VCaP (cell line): ENCODE measurements around the gene TTC24.
"Not testable (repeated sequence)": the region's sequence is repeated elsewhere in the genome, so short reads cannot be mapped to it uniquely, and the experiment has no call there.

Experiments
- H3K27ac ChIP-seq: fragments of 450-650 bp; 2 replicates; pipeline ENCODE4 v1.5.1; 2017
- TF ChIP-seq, protein P1 (sequence below): fragments of 450-650 bp; conservative IDR thresholded peaks from 2 replicates; pipeline ENCODE4 v1.5.1; 2017; ENCODE audit warnings: mild to moderate bottlenecking, moderate library complexity

TTC24 gene

DNA sequence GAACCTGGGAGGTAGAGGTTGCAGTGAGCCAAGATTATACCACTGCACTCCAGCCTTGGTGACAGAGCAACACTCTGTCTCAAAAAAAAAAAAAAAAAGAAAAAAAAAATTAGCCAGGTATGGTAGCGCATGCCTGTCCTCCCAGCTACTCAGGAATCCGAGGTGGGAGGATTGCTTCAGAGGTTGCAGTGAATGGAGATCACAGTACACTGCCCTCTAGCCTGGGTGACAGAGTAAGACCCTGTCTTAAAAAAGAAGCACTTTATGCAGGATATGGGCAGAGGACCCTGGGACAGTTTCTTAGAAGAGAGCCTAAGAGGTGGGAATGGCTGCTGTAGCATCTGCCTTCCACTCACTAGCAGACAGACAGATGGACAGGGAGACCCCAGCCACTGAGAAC is 30.1 kb upstream of the TTC24 start:
- no peak overlapping the region for H3K27ac ChIP-seq

DNA sequence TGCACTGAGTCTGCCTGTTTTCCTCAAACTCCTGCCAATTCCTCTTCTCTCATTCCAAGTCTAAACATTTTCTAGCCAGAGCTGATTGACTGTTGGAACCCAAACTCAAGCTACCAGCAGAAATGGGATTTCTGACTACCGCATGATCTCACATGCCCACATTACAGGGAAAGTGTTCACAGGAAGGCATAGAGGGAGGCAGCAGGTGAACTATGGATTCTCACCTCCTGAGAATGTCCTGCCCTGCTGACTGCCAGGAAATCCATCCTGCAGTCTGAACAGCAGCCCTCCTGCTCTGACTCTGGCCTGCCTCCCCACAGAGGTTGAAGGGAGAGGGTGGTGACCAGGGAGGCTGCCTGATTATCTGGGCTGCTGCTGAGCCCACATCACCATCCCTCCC is 29.7 kb upstream of the TTC24 start:
- TF ChIP-seq, protein P1, sequence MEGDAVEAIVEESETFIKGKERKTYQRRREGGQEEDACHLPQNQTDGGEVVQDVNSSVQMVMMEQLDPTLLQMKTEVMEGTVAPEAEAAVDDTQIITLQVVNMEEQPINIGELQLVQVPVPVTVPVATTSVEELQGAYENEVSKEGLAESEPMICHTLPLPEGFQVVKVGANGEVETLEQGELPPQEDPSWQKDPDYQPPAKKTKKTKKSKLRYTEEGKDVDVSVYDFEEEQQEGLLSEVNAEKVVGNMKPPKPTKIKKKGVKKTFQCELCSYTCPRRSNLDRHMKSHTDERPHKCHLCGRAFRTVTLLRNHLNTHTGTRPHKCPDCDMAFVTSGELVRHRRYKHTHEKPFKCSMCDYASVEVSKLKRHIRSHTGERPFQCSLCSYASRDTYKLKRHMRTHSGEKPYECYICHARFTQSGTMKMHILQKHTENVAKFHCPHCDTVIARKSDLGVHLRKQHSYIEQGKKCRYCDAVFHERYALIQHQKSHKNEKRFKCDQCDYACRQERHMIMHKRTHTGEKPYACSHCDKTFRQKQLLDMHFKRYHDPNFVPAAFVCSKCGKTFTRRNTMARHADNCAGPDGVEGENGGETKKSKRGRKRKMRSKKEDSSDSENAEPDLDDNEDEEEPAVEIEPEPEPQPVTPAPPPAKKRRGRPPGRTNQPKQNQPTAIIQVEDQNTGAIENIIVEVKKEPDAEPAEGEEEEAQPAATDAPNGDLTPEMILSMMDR = no peak

More for the DNA sequence above, 30.1 kb upstream of the TTC24 start:
- TF ChIP-seq, protein P1 = no peak

DNA sequence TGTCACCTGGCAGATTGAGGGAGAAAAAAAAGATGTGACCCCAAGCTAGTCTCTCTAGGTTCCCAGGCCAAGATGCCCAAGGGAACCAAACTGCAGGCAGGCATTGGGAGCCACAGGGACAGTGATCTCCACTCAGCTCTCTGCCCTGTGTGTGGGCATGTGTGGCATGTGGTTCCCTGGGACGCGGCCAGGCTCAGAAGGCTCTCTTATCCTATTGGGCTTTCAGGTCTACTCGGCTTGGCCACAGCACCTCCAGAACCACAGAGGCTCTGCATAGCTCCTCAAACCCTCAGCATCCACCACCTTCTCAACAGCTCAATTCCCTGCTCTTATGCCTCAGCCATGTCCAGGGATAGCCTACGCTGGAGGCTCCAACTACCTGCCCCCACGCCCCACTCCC is 29.2 kb upstream of the TTC24 start:
- H3K27ac ChIP-seq = no peak overlapping the region
- TF ChIP-seq, protein P1 = no peak

More for the DNA sequence above, 29.7 kb upstream of the TTC24 start:
- H3K27ac ChIP-seq = no peak overlapping the region

DNA sequence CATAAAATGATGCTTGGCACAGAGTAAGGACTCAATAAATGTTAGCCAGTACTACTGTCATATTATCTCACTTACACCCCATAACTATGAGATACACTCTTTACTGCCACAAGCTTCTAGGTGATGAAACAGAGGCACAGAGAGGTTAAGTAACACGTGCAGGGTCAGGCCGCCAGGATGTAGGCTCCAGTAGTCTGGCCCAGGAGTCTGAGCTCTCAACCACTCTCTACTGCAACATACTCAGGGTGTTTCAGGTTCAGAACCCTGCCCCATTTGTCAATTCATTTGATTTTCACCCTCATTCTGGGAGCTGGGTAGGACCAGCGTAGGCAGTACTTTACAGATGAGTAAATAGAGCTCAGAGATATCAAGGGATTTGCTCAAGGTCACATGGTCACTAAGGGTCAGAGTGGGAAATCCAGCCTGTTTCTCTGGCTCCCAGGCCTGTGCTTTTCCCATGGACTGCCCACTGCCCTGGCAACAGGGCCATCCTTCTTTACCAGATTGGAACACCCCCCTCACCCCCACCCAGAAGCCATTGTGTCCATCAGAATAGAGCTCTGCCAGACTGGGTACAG is 28.4 kb upstream of the TTC24 start:
- TF ChIP-seq, protein P1 = no peak
- H3K27ac ChIP-seq = no peak overlapping the region

DNA sequence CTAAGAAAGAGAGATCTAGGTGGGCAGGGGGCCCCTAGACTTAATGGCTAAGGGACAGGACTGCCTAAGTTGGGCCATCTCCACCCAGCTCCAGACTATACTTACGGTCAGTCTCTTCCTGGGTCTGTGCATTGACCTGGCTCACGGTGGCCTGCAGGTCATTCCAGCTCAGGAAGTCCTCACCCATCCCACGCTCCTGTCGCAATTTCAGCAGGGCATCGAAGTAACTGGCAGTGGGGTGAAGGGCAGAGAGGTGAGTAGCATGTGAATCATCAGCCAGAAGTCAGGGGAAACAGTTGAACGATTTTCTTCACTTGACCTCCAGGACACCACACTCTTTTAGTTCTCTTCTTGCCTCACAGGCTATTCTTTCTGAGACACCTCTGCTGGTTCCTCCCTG is 27.7 kb upstream of the TTC24 start:
- TF ChIP-seq, protein P1 = no peak
- H3K27ac ChIP-seq = no peak overlapping the region

DNA sequence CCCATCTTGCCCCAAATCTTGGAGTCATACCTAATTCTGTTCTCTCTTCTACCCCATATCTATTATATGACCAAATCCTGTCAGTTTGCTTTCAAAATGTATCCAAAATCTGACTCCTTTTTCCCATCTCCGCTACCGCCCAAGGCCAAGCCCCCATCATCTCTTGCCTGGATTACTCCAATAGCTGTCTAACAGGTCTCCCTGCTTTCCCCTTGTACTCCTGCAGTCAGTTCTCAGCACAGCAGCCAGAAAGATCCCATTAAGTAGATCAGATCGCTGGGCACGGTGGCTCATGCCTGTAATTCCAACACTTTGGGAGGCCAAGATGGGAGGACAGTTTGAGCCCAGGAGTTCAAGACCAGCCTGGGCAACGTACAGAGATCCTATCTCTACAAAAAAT is 27.0 kb upstream of the TTC24 start:
- TF ChIP-seq, protein P1 = no peak

DNA sequence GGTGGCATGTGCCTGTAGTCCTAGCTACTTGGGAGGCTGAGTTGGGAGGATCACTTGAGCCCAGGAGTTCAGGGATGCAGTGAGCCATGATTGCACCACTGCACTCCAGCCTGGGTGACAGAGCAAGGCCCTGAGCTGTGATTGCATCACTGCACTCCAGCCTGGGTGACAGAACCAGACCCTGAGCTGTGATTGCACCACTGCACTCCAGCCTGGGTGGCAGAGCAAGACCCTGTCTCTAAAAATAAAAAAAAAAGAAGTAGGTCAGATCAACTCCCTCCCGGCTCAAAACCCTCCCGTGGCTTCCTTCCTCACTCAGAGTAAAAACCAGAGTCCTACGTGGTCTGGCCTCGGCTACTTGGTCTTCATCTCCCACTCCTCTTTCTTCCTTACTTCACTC is 26.6 kb upstream of the TTC24 start:
- H3K27ac ChIP-seq = not testable (repeated sequence)

More for the DNA sequence above, 27.0 kb upstream of the TTC24 start:
- no peak overlapping the region for H3K27ac ChIP-seq

DNA sequence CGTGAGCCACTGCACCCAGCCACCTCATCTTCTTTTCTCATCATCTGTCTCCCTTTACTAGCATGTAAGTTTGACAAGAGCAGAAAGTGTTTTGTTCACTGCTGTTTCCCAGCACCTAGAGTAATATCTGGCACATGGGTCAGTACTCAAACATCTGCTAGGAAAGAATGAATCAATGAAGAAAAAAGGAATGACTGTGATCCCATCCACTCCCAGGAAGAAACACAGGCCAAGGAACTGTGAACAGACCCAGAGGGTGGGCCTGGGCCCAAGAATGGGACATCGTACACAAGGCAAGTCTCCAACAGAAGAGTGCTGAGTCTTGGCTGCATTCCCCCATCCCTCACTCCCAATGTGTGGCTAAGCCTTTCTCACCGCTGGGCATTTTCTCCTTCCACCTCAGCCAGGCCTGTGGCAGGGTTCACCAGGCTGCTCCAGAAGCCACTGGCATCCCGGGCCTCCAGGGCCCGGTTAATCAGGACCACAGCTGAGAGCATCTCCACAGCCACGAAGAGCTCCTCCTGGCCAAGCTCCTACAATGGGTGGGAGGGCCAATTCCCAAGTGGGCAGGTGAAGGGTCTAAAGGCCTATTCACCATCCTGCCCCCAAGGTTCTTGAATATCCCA is 25.6 kb upstream of the TTC24 start:
- no peak overlapping the region for H3K27ac ChIP-seq
- TF ChIP-seq, protein P1 = no peak
